C4-2B (cell line): ENCODE data around the gene TMEM54.

Experiments used
- H3K27ac ChIP-seq: fragments of 450-650 bp; 2 replicates; pipeline ENCODE4 v1.5.1; 2017
- ZFX ChIP-seq: fragments of 450-650 bp; IDR thresholded peaks from 2 replicates; pipeline ENCODE4 v1.6.1; 2017
- TF ChIP-seq, protein P1 (sequence below): fragments of 450-650 bp; conservative IDR thresholded peaks from 2 replicates; pipeline ENCODE4 v1.5.1; 2017; ENCODE audit warnings: mild to moderate bottlenecking

TMEM54 gene

GRCh38 chr1:32928285-32928684 lies 27.1 kb upstream of the TMEM54 start:
- no peak overlapping the region for H3K27ac ChIP-seq
- no peak for TF ChIP-seq ZFX
- TF ChIP-seq, protein P1, sequence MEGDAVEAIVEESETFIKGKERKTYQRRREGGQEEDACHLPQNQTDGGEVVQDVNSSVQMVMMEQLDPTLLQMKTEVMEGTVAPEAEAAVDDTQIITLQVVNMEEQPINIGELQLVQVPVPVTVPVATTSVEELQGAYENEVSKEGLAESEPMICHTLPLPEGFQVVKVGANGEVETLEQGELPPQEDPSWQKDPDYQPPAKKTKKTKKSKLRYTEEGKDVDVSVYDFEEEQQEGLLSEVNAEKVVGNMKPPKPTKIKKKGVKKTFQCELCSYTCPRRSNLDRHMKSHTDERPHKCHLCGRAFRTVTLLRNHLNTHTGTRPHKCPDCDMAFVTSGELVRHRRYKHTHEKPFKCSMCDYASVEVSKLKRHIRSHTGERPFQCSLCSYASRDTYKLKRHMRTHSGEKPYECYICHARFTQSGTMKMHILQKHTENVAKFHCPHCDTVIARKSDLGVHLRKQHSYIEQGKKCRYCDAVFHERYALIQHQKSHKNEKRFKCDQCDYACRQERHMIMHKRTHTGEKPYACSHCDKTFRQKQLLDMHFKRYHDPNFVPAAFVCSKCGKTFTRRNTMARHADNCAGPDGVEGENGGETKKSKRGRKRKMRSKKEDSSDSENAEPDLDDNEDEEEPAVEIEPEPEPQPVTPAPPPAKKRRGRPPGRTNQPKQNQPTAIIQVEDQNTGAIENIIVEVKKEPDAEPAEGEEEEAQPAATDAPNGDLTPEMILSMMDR, result no peak

DNA sequence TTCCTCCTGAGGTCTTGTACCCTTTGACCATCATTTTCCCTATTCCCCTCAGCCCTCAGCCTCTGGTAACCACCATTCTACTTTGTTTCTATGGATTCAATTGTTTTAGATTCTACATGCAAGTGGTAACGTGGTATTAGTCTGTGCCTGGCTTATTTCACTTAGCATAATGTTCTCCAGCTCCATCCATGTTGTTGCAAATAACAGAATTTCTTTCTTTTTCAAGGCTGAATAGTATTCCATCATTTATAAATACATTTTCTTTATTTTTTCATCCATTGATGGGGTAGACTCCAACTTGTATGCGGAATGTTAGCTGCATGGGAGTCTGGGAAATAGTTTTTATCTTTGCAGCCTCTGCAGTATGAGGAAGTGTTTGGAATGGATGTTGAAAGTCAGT lies 26.3 kb upstream of the TMEM54 start:
- TF ChIP-seq, protein P1, result no peak
- TF ChIP-seq ZFX, result no peak
- no peak overlapping the region for H3K27ac ChIP-seq

GRCh38 chr1:32926562-32926961 lies 25.4 kb upstream of the TMEM54 start:
- H3K27ac ChIP-seq, result no peak overlapping the region
- TF ChIP-seq ZFX, result no peak

GRCh38 chr1:32925403-32926162 lies 24.4 kb upstream of the TMEM54 start:
- no peak overlapping the region for H3K27ac ChIP-seq
- TF ChIP-seq, protein P1, result no peak
- no peak for TF ChIP-seq ZFX

- H3K27ac ChIP-seq, result no peak overlapping the region
- TF ChIP-seq, protein P1, result no peak
- TF ChIP-seq ZFX, result no peak
Observed at GRCh38 chr1:32924881-32925344, 23.7 kb upstream of the TMEM54 start.

GRCh38 chr1:32920833-32921232 lies 19.6 kb upstream of the TMEM54 start:
- H3K27ac ChIP-seq, result no peak overlapping the region
- no peak for TF ChIP-seq ZFX
- TF ChIP-seq, protein P1, result no peak

DNA sequence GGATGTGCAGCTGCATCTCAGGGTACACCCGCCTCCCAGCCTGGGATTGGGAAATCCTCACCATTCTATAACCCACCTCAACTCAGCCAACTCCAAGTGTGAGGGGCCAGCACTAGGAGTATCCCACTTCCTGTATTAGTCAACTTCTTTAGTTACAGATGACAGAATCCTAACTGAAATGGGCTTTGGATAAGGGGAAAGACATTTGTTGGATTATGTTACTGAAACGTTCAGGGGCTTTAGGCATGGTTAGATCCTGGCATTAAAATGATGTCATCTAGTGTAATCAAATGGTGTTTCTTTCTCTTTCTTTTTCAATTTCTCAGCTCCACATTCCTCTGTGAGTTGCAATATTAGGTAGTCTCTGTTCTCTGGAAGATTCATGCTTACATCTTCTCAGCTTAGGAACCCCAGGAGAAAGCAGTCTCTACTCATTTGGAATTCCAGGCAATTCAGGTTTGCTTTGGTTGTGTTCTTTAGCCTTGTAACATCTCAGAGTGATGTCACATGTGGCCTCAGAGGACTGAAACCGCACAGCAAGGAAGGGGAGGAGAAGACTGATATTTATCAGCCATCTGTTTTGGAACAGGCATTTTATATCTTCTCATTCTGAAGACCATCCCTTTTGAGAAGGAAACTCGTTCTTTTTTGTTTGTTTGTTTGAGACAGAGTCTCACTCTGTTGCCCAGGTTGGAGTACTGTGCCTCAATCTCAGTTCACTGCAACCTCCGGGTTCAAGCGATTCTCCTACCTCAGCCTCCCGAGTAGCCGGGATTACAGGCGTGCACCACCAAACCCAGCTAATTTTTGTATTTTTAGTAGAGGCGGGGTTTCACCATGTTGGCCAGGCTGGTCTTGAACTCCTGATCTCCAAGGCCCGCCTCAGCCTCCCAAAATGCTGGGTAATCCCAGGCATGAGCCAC lies 18.9 kb upstream of the TMEM54 start:
- no peak for TF ChIP-seq ZFX
- TF ChIP-seq, protein P1, result no peak
- no peak overlapping the region for H3K27ac ChIP-seq
